WTC11 (cell line): Measurements from ENCODE around the gene NEK7.

ENCODE experiments used
- CREB1 ChIP-seq: sonication (generic); formaldehyde crosslinking; IDR thresholded peaks from 2 replicates; pipeline ENCODE4 v1.8.0; 2023; ENCODE audit warnings: mild to moderate bottlenecking, missing genetic modification reagents
- MYBL2 ChIP-seq: sonication (generic); formaldehyde crosslinking; IDR thresholded peaks from 2 replicates; pipeline ENCODE4 v1.8.1; 2023; ENCODE audit warnings: mild to moderate bottlenecking, moderate library complexity, missing genetic modification reagents
- RELA ChIP-seq: sonication (generic); formaldehyde crosslinking; IDR thresholded peaks from 2 replicates; pipeline ENCODE4 v1.8.1; 2022; ENCODE audit warnings: missing genetic modification reagents, mild to moderate bottlenecking, borderline replicate concordance
- SOX15 ChIP-seq: fragments of 250-450 bp; sonication (Bioruptor Pico); IDR thresholded peaks from 2 replicates; pipeline ENCODE4 v1.9.0; 2021; ENCODE audit warnings: mild to moderate bottlenecking
- ZNF121 ChIP-seq: sonication (generic); formaldehyde crosslinking; IDR thresholded peaks from 2 replicates; pipeline ENCODE4 v1.8.0; 2023; ENCODE audit warnings: missing genetic modification reagents
- TF ChIP-seq, protein P1 (sequence below): sonication (generic); formaldehyde crosslinking; conservative IDR thresholded peaks from 2 replicates; pipeline ENCODE4 v1.8.1; 2022; ENCODE audit warnings: mild to moderate bottlenecking, missing genetic modification reagents
- TF ChIP-seq, protein P2 (sequence below): fragments of 200-600 bp; IDR thresholded peaks from 2 replicates; pipeline ENCODE4 v1.8.0; 2022; ENCODE audit warnings: antibody characterized with exemption
- TF ChIP-seq, protein P3 (sequence below): sonication (generic); formaldehyde crosslinking; IDR thresholded peaks from 2 replicates; pipeline ENCODE4 v1.8.0; 2022; ENCODE audit warnings: missing genetic modification reagents
- TF ChIP-seq, protein P4 (sequence below): fragments of 250-450 bp; sonication (Bioruptor Pico); IDR thresholded peaks from 2 replicates; pipeline ENCODE4 v1.8.0; 2021; ENCODE audit warnings: mild to moderate bottlenecking
- TF ChIP-seq, protein P5 (sequence below): sonication (generic); formaldehyde crosslinking; IDR thresholded peaks from 2 replicates; pipeline ENCODE4 v1.8.1; 2022; ENCODE audit warnings: low read depth, mild to moderate bottlenecking, moderate library complexity, missing genetic modification reagents, borderline replicate concordance
- TF ChIP-seq, protein P6 (sequence below): sonication (generic); formaldehyde crosslinking; IDR thresholded peaks from 2 replicates; pipeline ENCODE4 v1.8.1; 2023; ENCODE audit warnings: mild to moderate bottlenecking, missing genetic modification reagents
- TF ChIP-seq, protein P7 (sequence below): fragments of 250-450 bp; sonication (Bioruptor Pico); IDR thresholded peaks from 2 replicates; pipeline ENCODE4 v1.9.0; 2021; ENCODE audit warnings: mild to moderate bottlenecking
- TF ChIP-seq, protein P8 (sequence below): sonication (generic); formaldehyde crosslinking; IDR thresholded peaks from 2 replicates; pipeline ENCODE4 v1.8.1; 2023; ENCODE audit warnings: mild to moderate bottlenecking, moderate library complexity, missing genetic modification reagents

DNA sequence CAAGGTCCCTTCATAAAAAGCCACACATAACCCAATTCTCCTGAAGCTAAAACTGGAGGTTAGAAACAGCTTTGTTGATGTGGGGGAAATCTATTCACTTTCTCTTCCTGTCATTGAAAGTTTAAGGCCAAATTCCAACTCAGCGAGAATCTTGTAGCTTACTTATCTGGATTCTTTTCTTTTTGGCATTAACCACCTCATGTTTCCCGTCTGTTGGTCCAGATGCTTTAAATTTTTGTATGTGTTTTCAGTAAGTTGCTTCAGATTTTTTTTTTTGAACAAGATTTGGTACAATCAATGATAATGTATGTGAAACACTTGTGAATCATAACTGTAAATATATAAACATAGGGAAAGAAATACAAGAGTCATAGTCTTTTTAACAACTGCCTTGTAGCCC lies 33.7 kb upstream of the NEK7 start:
- TF ChIP-seq, protein P1, sequence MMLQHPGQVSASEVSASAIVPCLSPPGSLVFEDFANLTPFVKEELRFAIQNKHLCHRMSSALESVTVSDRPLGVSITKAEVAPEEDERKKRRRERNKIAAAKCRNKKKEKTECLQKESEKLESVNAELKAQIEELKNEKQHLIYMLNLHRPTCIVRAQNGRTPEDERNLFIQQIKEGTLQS: no peak
- TF ChIP-seq, protein P2, sequence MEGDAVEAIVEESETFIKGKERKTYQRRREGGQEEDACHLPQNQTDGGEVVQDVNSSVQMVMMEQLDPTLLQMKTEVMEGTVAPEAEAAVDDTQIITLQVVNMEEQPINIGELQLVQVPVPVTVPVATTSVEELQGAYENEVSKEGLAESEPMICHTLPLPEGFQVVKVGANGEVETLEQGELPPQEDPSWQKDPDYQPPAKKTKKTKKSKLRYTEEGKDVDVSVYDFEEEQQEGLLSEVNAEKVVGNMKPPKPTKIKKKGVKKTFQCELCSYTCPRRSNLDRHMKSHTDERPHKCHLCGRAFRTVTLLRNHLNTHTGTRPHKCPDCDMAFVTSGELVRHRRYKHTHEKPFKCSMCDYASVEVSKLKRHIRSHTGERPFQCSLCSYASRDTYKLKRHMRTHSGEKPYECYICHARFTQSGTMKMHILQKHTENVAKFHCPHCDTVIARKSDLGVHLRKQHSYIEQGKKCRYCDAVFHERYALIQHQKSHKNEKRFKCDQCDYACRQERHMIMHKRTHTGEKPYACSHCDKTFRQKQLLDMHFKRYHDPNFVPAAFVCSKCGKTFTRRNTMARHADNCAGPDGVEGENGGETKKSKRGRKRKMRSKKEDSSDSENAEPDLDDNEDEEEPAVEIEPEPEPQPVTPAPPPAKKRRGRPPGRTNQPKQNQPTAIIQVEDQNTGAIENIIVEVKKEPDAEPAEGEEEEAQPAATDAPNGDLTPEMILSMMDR: no peak
- TF ChIP-seq, protein P3, sequence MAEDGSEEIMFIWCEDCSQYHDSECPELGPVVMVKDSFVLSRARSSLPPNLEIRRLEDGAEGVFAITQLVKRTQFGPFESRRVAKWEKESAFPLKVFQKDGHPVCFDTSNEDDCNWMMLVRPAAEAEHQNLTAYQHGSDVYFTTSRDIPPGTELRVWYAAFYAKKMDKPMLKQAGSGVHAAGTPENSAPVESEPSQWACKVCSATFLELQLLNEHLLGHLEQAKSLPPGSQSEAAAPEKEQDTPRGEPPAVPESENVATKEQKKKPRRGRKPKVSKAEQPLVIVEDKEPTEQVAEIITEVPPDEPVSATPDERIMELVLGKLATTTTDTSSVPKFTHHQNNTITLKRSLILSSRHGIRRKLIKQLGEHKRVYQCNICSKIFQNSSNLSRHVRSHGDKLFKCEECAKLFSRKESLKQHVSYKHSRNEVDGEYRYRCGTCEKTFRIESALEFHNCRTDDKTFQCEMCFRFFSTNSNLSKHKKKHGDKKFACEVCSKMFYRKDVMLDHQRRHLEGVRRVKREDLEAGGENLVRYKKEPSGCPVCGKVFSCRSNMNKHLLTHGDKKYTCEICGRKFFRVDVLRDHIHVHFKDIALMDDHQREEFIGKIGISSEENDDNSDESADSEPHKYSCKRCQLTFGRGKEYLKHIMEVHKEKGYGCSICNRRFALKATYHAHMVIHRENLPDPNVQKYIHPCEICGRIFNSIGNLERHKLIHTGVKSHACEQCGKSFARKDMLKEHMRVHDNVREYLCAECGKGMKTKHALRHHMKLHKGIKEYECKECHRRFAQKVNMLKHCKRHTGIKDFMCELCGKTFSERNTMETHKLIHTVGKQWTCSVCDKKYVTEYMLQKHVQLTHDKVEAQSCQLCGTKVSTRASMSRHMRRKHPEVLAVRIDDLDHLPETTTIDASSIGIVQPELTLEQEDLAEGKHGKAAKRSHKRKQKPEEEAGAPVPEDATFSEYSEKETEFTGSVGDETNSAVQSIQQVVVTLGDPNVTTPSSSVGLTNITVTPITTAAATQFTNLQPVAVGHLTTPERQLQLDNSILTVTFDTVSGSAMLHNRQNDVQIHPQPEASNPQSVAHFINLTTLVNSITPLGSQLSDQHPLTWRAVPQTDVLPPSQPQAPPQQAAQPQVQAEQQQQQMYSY (CRISPR knock-in tag): no peak
- TF ChIP-seq CREB1 (CRISPR knock-in tag) (no peak), SOX15 (CRISPR knock-in tag) (no peak), MYBL2 (CRISPR knock-in tag) (no peak), ZNF121 (CRISPR knock-in tag) (no peak), RELA (no peak)
- TF ChIP-seq, protein P4, sequence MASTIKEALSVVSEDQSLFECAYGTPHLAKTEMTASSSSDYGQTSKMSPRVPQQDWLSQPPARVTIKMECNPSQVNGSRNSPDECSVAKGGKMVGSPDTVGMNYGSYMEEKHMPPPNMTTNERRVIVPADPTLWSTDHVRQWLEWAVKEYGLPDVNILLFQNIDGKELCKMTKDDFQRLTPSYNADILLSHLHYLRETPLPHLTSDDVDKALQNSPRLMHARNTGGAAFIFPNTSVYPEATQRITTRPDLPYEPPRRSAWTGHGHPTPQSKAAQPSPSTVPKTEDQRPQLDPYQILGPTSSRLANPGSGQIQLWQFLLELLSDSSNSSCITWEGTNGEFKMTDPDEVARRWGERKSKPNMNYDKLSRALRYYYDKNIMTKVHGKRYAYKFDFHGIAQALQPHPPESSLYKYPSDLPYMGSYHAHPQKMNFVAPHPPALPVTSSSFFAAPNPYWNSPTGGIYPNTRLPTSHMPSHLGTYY (CRISPR knock-in tag): no peak
- TF ChIP-seq, protein P5, sequence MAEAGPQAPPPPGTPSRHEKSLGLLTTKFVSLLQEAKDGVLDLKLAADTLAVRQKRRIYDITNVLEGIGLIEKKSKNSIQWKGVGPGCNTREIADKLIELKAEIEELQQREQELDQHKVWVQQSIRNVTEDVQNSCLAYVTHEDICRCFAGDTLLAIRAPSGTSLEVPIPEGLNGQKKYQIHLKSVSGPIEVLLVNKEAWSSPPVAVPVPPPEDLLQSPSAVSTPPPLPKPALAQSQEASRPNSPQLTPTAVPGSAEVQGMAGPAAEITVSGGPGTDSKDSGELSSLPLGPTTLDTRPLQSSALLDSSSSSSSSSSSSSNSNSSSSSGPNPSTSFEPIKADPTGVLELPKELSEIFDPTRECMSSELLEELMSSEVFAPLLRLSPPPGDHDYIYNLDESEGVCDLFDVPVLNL: no peak
- TF ChIP-seq, protein P6, sequence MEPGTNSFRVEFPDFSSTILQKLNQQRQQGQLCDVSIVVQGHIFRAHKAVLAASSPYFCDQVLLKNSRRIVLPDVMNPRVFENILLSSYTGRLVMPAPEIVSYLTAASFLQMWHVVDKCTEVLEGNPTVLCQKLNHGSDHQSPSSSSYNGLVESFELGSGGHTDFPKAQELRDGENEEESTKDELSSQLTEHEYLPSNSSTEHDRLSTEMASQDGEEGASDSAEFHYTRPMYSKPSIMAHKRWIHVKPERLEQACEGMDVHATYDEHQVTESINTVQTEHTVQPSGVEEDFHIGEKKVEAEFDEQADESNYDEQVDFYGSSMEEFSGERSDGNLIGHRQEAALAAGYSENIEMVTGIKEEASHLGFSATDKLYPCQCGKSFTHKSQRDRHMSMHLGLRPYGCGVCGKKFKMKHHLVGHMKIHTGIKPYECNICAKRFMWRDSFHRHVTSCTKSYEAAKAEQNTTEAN (CRISPR knock-in tag): no peak
- TF ChIP-seq, protein P7, sequence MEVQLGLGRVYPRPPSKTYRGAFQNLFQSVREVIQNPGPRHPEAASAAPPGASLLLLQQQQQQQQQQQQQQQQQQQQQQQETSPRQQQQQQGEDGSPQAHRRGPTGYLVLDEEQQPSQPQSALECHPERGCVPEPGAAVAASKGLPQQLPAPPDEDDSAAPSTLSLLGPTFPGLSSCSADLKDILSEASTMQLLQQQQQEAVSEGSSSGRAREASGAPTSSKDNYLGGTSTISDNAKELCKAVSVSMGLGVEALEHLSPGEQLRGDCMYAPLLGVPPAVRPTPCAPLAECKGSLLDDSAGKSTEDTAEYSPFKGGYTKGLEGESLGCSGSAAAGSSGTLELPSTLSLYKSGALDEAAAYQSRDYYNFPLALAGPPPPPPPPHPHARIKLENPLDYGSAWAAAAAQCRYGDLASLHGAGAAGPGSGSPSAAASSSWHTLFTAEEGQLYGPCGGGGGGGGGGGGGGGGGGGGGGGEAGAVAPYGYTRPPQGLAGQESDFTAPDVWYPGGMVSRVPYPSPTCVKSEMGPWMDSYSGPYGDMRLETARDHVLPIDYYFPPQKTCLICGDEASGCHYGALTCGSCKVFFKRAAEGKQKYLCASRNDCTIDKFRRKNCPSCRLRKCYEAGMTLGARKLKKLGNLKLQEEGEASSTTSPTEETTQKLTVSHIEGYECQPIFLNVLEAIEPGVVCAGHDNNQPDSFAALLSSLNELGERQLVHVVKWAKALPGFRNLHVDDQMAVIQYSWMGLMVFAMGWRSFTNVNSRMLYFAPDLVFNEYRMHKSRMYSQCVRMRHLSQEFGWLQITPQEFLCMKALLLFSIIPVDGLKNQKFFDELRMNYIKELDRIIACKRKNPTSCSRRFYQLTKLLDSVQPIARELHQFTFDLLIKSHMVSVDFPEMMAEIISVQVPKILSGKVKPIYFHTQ (CRISPR knock-in tag): no peak
- TF ChIP-seq, protein P8, sequence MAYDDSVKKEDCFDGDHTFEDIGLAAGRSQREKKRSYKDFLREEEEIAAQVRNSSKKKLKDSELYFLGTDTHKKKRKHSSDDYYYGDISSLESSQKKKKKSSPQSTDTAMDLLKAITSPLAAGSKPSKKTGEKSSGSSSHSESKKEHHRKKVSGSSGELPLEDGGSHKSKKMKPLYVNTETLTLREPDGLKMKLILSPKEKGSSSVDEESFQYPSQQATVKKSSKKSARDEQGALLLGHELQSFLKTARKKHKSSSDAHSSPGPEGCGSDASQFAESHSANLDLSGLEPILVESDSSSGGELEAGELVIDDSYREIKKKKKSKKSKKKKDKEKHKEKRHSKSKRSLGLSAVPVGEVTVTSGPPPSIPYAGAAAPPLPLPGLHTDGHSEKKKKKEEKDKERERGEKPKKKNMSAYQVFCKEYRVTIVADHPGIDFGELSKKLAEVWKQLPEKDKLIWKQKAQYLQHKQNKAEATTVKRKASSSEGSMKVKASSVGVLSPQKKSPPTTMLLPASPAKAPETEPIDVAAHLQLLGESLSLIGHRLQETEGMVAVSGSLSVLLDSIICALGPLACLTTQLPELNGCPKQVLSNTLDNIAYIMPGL: no peak
